ENCODE measurements around the gene AOX1. TPM values are rescaled to one million over a fixed set of nuclear protein-coding genes. Genes with fewer than 3 reads are reported as not detected.

AOX1 gene
- total and polyA plus RNA-seq, 2 experiments from 2014 or later = 1.4 to 5.0 TPM

- Mint-ChIP-seq H3K4me3 (0 out of 3 replicates have a peak overlapping the region, but pooled peaks have one; percentile 8), H3K27ac (no peak overlapping the region; the same call in 1 of the 2 replicates), H3K36me3 (ENCODE audit: low read depth) (peaks cover 3% of the 10 kb centered on the region; the same call in 1 of the 3 replicates), H3K27me3 (ENCODE audit: insufficient read depth, low read depth, poor library complexity) (peaks cover 1% of the 10 kb centered on the region), H3K4me1 (peaks cover 19% of the 10 kb centered on the region), H3K9me3 (no peaks in the 10 kb centered on the region; the same call in 2 of the 3 replicates)
- no peak for TF ChIP-seq ZNF462 (CRISPR knock-in tag; IDR thresholded peaks at IDR 0.05)
- no peak for TF ChIP-seq ZNF331 (CRISPR knock-in tag; IDR thresholded peaks at IDR 0.05; ENCODE audit: low read depth)
- TF ChIP-seq EZH2phosphoT487 (IDR thresholded peaks at IDR 0.05; ENCODE audit: unreplicated experiment) = no peak
- no peak for TF ChIP-seq NANOG (IDR thresholded peaks at IDR 0.05; ENCODE audit: borderline replicate concordance)
- no peak for TF ChIP-seq CREB1 (CRISPR knock-in tag; IDR thresholded peaks at IDR 0.05; ENCODE audit: low read depth)
- no peak for TF ChIP-seq CTCF (conservative IDR thresholded peaks at IDR 0.05; ENCODE audit: low read depth in 2 of 2)
- no peak for TF ChIP-seq ETS1 (IDR thresholded peaks at IDR 0.05)
- no peak for TF ChIP-seq ZNF114 (CRISPR knock-in tag; IDR thresholded peaks at IDR 0.05)
- no peak for TF ChIP-seq STAT1 (IDR thresholded peaks at IDR 0.05; ENCODE audit: unreplicated experiment)
- TF ChIP-seq REST (IDR thresholded peaks at IDR 0.05; ENCODE audit: unreplicated experiment) = no peak
- TF ChIP-seq POLR2AphosphoS5 (IDR thresholded peaks at IDR 0.05; ENCODE audit: low read depth) = no peak
- TF ChIP-seq EZH2 (IDR thresholded peaks at IDR 0.05; ENCODE audit: low read depth, unreplicated experiment) = no peak
- TF ChIP-seq JUNB (IDR thresholded peaks at IDR 0.05; ENCODE audit: unreplicated experiment) = no peak
- H3K79me2 ChIP-seq (replicated peaks; ENCODE audit: insufficient read depth) = no peaks in the 10 kb centered on the region
- H3K27me3 ChIP-seq (ENCODE audit: insufficient read depth) = no peaks in the 10 kb centered on the region
- ATAC-seq = no peak
- no peaks in the 10 kb centered on the region for H3F3A ChIP-seq (replicated peaks; ENCODE audit: low read depth)
- H3K4me3 ChIP-seq = no peak overlapping the region
- H3K36me3 ChIP-seq (ENCODE audit: insufficient read depth) = no peaks in the 10 kb centered on the region
- no peak for DNase-seq (ENCODE audit: low spot score)
- no peak overlapping the region for H3K4me2 ChIP-seq
- 0 out of 2 replicates have a peak, but pooled peaks cover 3% of the 10 kb centered on the region for H3K9me2 ChIP-seq (ENCODE audit: insufficient read depth)
- H3K27ac ChIP-seq (ENCODE audit: low read depth) = no peak overlapping the region
- H4K20me1 ChIP-seq (replicated peaks; ENCODE audit: insufficient read depth) = no peaks in the 10 kb centered on the region
- H2AFZ ChIP-seq = 0 out of 2 replicates have a peak overlapping the region, but pooled peaks have one; percentile 63
- no peaks in the 10 kb centered on the region for H3K4me1 ChIP-seq (ENCODE audit: insufficient read depth)
Measured at GRCh38 chr2:200649724-200650123, 63.9 kb downstream of the AOX1 start.

Data from GM23338 (cell line).